Stimulated activated CD8-positive, alpha-beta memory T cell treated with anti-CD3 and anti-CD28 coated beads, Interleukin-7, amount 100 ng/mL, for 24 hours (primary cell): Measurements from ENCODE around the gene RAB35.

Source experiments
- DNase-seq: peaks from one replicate; pipeline ENCODE4 v3.0.0-alpha.2; 2020; ENCODE audit warnings: low read depth

Gene RAB35

GRCh38 chr12:120116441-120116791 is at the start of gene RAB35:
Gene RAB35 (minus strand): TSS chr12:120116753. CDS start chr12:120116650, 103 bp downstream.
- no peak for DNase-seq

GRCh38 chr12:120164293-120164692 is 47.7 kb upstream of the RAB35 start:
- no peak for DNase-seq

- no peak for DNase-seq
Measured at GRCh38 chr12:120162763-120163162, 46.2 kb upstream of the RAB35 start.

- no peak for DNase-seq
Measured at GRCh38 chr12:120161852-120162251, 45.3 kb upstream of the RAB35 start.

- DNase-seq, result no peak
Measured at GRCh38 chr12:120159509-120160237, 43.1 kb upstream of the RAB35 start.

- DNase-seq, result no peak
Measured at GRCh38 chr12:120158351-120158750, 41.8 kb upstream of the RAB35 start.

GRCh38 chr12:120157678-120158077 is 41.1 kb upstream of the RAB35 start:
- DNase-seq, result no peak

GRCh38 chr12:120156315-120157259 is 40.0 kb upstream of the RAB35 start:
- DNase-seq, result no peak

GRCh38 chr12:120155072-120155471 is 38.5 kb upstream of the RAB35 start:
- DNase-seq, result no peak

- no peak for DNase-seq
Measured at GRCh38 chr12:120150919-120151525, 34.5 kb upstream of the RAB35 start.

- no peak for DNase-seq
Measured at GRCh38 chr12:120148011-120148410, 31.5 kb upstream of the RAB35 start.

- no peak for DNase-seq
Measured at GRCh38 chr12:120145164-120145563, 28.6 kb upstream of the RAB35 start.

GRCh38 chr12:120144215-120144614 is 27.7 kb upstream of the RAB35 start:
- DNase-seq, result no peak

GRCh38 chr12:120142231-120142877 is 25.8 kb upstream of the RAB35 start:
- DNase-seq, result no peak

GRCh38 chr12:120141336-120141735 is 24.8 kb upstream of the RAB35 start:
- no peak for DNase-seq

GRCh38 chr12:120140603-120141002 is 24.1 kb upstream of the RAB35 start:
- no peak for DNase-seq

GRCh38 chr12:120139958-120140357 is 23.4 kb upstream of the RAB35 start:
- no peak for DNase-seq

GRCh38 chr12:120138366-120138765 is 21.8 kb upstream of the RAB35 start:
- DNase-seq, result no peak

- no peak for DNase-seq
Measured at GRCh38 chr12:120137833-120138232, 21.3 kb upstream of the RAB35 start.

- no peak for DNase-seq
Measured at GRCh38 chr12:120136093-120136770, 19.7 kb upstream of the RAB35 start.

GRCh38 chr12:120134307-120134980 is 17.9 kb upstream of the RAB35 start:
- DNase-seq, result no peak
